Measurements from ENCODE around the gene SLC6A1.

- TF ChIP-seq CTCF (IDR thresholded peaks at IDR 0.05) (peak; percentile 44 to 61 (median 52)), POLR2A (IDR thresholded peaks at IDR 0.05) (no peak)
These were observed 41.9 kb upstream of the SLC6A1 start for GRCh38 chr3:10950476-10951294.
